Measurements from ENCODE around the gene RFX2.
"Not testable (repeated sequence)": the region's sequence is repeated elsewhere in the genome, so short reads cannot be mapped to it uniquely, and the experiment has no call there.

RFX2 gene

DNA sequence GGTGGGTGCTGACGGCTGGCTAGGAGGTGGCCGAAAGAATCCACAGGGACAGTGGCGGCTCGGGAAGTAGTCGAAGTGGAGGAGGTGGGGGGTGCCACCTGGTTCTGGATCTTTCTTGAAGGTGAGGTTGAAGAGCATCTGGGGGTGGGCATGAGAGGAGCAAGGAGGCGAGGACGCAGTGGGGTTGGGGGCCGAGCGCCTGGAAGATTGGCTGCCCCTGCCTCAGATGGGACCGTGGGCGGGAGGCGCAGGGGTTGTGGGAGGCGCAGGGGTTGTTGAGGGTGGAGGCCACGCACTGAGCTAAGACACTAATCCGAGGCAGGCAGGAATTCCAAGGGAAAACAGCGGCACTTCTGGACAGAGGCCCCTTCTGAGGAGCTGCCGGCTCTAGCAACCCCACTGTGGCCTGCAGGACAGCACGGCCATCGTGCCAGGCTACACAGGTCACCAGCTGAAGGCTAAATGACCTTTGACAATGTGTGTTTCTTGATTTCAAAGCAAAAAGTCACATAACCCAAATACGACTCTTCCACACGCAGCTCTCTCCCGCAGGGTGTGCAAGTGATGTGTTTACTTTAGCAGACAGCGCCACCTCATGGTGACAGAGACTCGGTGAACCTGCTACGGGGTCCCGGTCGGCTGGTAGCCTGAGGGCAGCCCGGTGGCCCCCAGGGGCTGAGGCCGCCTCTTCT lies 88.3 kb downstream of the RFX2 start:
- no peak for TF ChIP-seq POLR2A (IDR thresholded peaks at IDR 0.05; ENCODE audit: low read depth, low read length)
- FAIRE-seq (no peak), DNase-seq (ENCODE audit: insufficient read length, low spot score) (peak; percentile 77)

GRCh38 chr19:6020972-6021805 lies 89.1 kb downstream of the RFX2 start:
- FAIRE-seq (no peak), DNase-seq (ENCODE audit: insufficient read length, low spot score) (no peak)
- TF ChIP-seq POLR2A (IDR thresholded peaks at IDR 0.05; ENCODE audit: low read depth, low read length): no peak

DNA sequence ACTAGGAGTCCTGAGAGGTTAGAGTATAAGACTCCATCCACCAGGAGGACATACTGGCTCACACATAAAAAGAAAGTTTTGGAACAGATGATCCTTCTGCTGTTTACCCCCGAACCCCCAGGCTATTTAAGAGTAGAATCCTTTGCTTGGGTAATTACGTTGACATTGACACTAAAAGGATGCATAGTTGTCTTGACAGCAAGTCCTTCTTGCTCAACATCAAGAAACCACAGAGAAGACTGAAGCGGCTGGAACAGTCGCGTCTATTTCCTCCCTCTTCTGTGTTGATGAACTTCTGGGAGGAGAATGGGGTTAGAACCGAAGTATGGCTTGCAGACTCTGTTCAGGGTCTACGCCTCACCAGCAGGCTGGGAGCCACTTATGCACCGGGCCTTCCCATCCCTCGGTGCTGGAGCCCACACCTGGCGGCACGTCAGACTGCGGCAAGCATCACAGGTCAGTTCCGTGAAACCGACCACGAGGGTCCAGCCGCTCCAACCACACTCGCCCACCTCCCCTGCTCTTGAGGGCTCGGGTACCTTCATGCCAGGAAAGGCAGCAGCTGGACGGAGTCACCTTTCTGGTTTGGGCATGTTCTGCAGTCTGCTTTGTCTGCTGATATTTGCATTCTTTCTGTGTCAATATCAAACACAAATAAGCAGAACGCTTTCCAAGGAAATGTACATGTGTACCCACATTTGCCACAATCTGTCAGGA lies 90.0 kb downstream of the RFX2 start:
- TF ChIP-seq POLR2A (IDR thresholded peaks at IDR 0.05; ENCODE audit: low read depth, low read length): no peak
- FAIRE-seq (no peak), DNase-seq (ENCODE audit: insufficient read length, low spot score) (no peak)

DNA sequence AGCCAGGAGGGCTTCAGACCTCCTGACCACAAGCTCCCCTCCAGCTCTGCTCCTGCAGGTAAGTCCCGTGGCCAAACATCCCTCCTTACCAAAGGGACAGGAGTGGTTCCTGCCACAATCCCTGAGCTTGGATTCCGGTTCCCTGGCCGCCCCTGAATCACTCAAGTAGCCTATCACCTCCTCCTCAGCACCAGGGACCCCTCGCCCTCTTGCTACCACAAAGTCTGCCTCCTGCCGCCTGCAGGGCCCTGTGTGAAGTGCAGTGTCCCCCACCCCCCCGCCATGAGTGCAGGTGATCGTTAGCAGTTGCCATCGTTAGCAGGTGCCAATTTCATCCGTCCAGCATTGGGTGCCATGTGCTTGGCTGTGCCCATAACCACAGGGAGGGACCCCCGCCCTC lies 91.5 kb downstream of the RFX2 start:
- TF ChIP-seq POLR2A (IDR thresholded peaks at IDR 0.05; ENCODE audit: low read depth, low read length): no peak
- FAIRE-seq (no peak), DNase-seq (ENCODE audit: insufficient read length, low spot score) (no peak)

DNA sequence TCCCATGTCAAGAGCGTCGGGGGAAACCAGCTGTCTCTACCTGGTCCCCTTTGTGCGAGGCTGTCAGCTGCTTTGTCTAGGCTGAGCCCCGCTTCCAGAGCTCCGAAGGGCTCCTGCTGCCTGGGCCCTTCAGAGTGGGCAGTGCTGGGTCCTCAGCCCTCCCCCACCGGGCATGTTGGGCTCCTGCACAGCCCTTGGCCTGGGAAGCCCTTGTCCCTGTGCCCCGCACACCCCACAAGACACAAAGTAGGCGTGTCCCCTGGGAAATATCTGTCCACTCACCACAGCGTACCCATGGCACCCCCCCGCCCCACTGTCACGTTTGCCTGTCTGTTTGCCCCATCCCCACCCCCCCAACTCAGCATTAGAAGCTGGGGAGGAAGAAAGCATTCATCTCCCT lies 92.7 kb downstream of the RFX2 start:
- no peak for TF ChIP-seq POLR2A (IDR thresholded peaks at IDR 0.05; ENCODE audit: low read depth, low read length)
- DNase-seq (ENCODE audit: insufficient read length, low spot score) (no peak), FAIRE-seq (no peak)

DNA sequence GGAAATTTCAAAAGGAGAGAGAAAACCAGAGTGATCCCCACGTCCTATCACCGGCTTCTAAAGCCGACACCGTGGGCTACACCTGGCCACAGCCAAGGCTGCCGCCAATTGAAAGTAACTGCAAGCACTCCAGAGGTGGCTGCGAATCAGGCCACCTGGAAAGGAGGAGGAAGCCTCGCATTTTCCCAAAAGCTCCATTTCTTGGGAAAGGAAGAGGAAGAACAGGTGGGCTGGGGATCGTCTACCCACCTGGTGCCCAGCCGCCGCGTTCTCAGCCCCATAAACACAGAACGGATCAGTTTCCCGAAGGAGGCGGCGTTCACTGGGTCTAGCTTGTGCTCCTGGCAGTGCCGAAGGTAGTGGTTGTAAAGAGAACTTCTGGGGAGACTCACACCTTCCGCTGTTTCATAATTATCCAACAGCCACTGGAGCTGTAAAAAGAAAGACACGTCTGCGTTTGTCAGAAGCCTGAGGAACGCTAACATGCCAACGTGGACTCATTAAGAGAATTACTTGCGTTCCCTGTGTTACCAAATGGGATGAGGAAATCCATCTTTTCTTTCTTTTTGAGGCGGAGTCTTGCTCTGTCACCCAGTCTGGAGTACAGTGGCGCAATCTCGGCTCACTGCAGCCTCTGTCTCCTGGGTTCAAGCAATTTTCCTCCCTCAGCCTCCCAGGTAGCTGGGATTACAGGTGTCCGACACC lies 94.3 kb downstream of the RFX2 start:
- FAIRE-seq (no peak), DNase-seq (ENCODE audit: insufficient read length, low spot score) (no peak)
- TF ChIP-seq POLR2A (IDR thresholded peaks at IDR 0.05; ENCODE audit: low read depth, low read length): no peak

GRCh38 chr19:6014551-6015135 lies 95.7 kb downstream of the RFX2 start:
- TF ChIP-seq POLR2A (IDR thresholded peaks at IDR 0.05; ENCODE audit: low read depth, low read length): no peak
- FAIRE-seq (no peak), DNase-seq (ENCODE audit: insufficient read length, low spot score) (no peak)

- FAIRE-seq: no peak
Measured at GRCh38 chr19:6012426-6013170, 97.7 kb downstream of the RFX2 start.

DNA sequence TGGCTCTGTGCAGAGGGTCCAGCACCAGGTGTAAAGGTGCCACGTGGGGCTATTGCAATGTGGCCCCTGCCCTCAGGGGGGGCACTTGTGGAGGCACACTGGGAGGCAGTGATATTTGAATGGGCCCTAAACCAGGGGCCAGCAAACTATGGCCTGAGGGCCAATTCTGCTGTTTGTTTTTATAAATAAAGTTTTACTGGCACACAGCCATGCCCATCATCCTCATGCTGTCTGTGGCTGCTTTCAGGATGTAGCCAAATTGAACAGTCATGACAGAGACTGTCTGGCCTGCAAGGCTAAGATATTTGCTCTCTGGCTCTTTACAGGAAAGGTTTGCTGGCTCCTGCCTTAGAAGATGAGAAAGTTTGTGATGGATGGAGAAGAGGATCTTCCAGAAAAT lies 98.5 kb downstream of the RFX2 start:
- FAIRE-seq: no peak
- no peak for TF ChIP-seq POLR2A (IDR thresholded peaks at IDR 0.05; ENCODE audit: low read depth, low read length)
- DNase-seq (ENCODE audit: insufficient read length, low spot score): no peak

More at GRCh38 chr19:6012426-6013170, 97.7 kb downstream of the RFX2 start:
- no peak for DNase-seq (ENCODE audit: insufficient read length, low spot score)
- TF ChIP-seq POLR2A (IDR thresholded peaks at IDR 0.05; ENCODE audit: low read depth, low read length): no peak

GRCh38 chr19:6011206-6011605 lies 99.1 kb downstream of the RFX2 start:
- FAIRE-seq (no peak), DNase-seq (ENCODE audit: insufficient read length, low spot score) (no peak)
- TF ChIP-seq POLR2A (IDR thresholded peaks at IDR 0.05; ENCODE audit: low read depth, low read length): no peak

- no peak for TF ChIP-seq POLR2A (IDR thresholded peaks at IDR 0.05; ENCODE audit: low read depth, low read length)
- no peak for FAIRE-seq
- no peak for DNase-seq (ENCODE audit: insufficient read length, low spot score)
Measured at GRCh38 chr19:6010107-6010506, 100.2 kb downstream of the RFX2 start.

GRCh38 chr19:6007866-6008265 lies 102.4 kb downstream of the RFX2 start:
- DNase-seq (ENCODE audit: insufficient read length, low spot score) (no peak), FAIRE-seq (no peak)
- no peak for TF ChIP-seq POLR2A (IDR thresholded peaks at IDR 0.05; ENCODE audit: low read depth, low read length)

DNA sequence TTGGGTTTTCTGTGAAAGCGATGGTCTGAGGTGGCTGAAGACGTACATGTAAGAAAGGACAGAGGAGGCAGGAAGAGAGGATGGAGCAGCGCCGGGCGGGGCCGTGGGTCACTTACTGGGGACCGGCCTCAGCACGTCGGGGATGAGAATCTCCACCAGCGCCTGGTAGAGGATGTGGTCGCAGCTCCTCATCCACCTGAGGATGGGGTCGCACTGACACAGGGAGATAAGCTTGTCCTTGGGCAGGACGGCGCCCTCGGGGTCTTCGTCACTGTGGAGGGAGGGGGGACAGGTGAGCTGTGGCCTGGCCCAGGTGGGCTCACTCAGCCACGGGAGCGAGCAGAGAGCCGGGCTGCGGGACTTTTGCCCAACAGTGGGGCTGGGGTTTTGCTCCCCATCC lies 103.4 kb downstream of the RFX2 start:
- FAIRE-seq (no peak), DNase-seq (ENCODE audit: insufficient read length, low spot score) (no peak)
- TF ChIP-seq POLR2A (IDR thresholded peaks at IDR 0.05; ENCODE audit: low read depth, low read length): no peak

DNA sequence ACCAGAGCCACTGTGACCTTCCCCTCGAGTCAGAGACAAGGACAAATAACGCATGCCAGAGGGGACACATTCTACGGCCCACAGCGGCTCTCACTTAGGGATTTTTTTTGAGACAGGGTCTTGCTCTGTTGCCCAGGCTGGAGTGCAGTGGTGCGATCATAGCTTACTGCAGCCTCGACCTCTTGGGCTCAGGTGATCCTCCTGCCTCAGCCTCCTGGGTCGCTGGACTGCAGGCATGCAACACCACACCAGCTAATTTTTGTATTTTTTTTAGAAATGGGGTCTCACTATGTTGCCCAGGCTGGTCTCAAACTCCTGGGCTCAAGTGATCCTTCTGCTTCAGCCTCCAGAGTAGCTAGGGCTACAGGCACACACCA lies 104.2 kb downstream of the RFX2 start:
- FAIRE-seq; DNase-seq (ENCODE audit: insufficient read length, low spot score): not testable (repeated sequence)

Measured in H54 (cell line).